ENCODE measurements around the gene SLC16A12.

Gene SLC16A12

GRCh38 chr10:89469517-89469916, 65.9 kb downstream of the SLC16A12 start:
- Histone ChIP-seq H3K27ac (no peak overlapping the region), H3K9ac (no peak overlapping the region), H3K4me1 (ENCODE audit: low read depth, poor library complexity, severe bottlenecking) (no peaks in the 10 kb centered on the region), H3K4me3 (IDR thresholded peaks at IDR 0.05; ENCODE audit: insufficient read depth, low read depth, low read length) (no peak overlapping the region), H2AFZ (ENCODE audit: low read depth) (no peak overlapping the region), H4K20me1 (ENCODE audit: insufficient read depth) (no peaks in the 10 kb centered on the region), H3K27me3 (ENCODE audit: insufficient read depth, low read depth) (no peaks in the 10 kb centered on the region), H3K36me3 (ENCODE audit: insufficient read depth) (no peaks in the 10 kb centered on the region), H3K4me2 (no peak overlapping the region), H3K79me2 (ENCODE audit: insufficient read depth, low read depth) (no peaks in the 10 kb centered on the region)
- no peak for TF ChIP-seq CTCF (conservative IDR thresholded peaks at IDR 0.05; ENCODE audit: low read depth, low read length)

- Histone ChIP-seq H3K36me3 (ENCODE audit: insufficient read depth) (no peaks in the 10 kb centered on the region), H3K4me1 (ENCODE audit: low read depth, poor library complexity, severe bottlenecking) (no peaks in the 10 kb centered on the region), H3K4me3 (IDR thresholded peaks at IDR 0.05; ENCODE audit: insufficient read depth, low read depth, low read length) (no peak overlapping the region), H2AFZ (ENCODE audit: low read depth) (no peak overlapping the region), H3K79me2 (ENCODE audit: insufficient read depth, low read depth) (no peaks in the 10 kb centered on the region), H3K27ac (no peak overlapping the region), H3K27me3 (ENCODE audit: insufficient read depth, low read depth) (no peaks in the 10 kb centered on the region), H3K9ac (no peak overlapping the region), H3K4me2 (no peak overlapping the region), H4K20me1 (ENCODE audit: insufficient read depth) (no peaks in the 10 kb centered on the region)
- no peak for TF ChIP-seq CTCF (conservative IDR thresholded peaks at IDR 0.05; ENCODE audit: low read depth, low read length)
These were observed 67.0 kb downstream of the SLC16A12 start for GRCh38 chr10:89468191-89468965.

GRCh38 chr10:89466599-89467035, 68.8 kb downstream of the SLC16A12 start:
- Histone ChIP-seq H3K4me2 (no peak overlapping the region), H3K79me2 (ENCODE audit: insufficient read depth, low read depth) (no peaks in the 10 kb centered on the region), H3K4me3 (IDR thresholded peaks at IDR 0.05; ENCODE audit: insufficient read depth, low read depth, low read length) (no peak overlapping the region), H2AFZ (ENCODE audit: low read depth) (no peak overlapping the region), H4K20me1 (ENCODE audit: insufficient read depth) (no peaks in the 10 kb centered on the region), H3K9ac (no peak overlapping the region), H3K27ac (no peak overlapping the region), H3K4me1 (ENCODE audit: low read depth, poor library complexity, severe bottlenecking) (no peaks in the 10 kb centered on the region), H3K36me3 (ENCODE audit: insufficient read depth) (no peaks in the 10 kb centered on the region), H3K27me3 (ENCODE audit: insufficient read depth, low read depth) (no peaks in the 10 kb centered on the region)
- TF ChIP-seq CTCF (conservative IDR thresholded peaks at IDR 0.05; ENCODE audit: low read depth, low read length), result no peak

GRCh38 chr10:89465196-89465595, 70.2 kb downstream of the SLC16A12 start:
- no peak for TF ChIP-seq CTCF (conservative IDR thresholded peaks at IDR 0.05; ENCODE audit: low read depth, low read length)
- Histone ChIP-seq H3K4me1 (ENCODE audit: low read depth, poor library complexity, severe bottlenecking) (no peaks in the 10 kb centered on the region), H3K27me3 (ENCODE audit: insufficient read depth, low read depth) (no peaks in the 10 kb centered on the region), H3K79me2 (ENCODE audit: insufficient read depth, low read depth) (no peaks in the 10 kb centered on the region), H4K20me1 (ENCODE audit: insufficient read depth) (no peaks in the 10 kb centered on the region), H3K9ac (no peak overlapping the region), H3K4me2 (no peak overlapping the region), H3K27ac (no peak overlapping the region), H2AFZ (ENCODE audit: low read depth) (no peak overlapping the region), H3K36me3 (ENCODE audit: insufficient read depth) (no peaks in the 10 kb centered on the region), H3K4me3 (IDR thresholded peaks at IDR 0.05; ENCODE audit: insufficient read depth, low read depth, low read length) (no peak overlapping the region)
